H1 (cell line): ENCODE measurements around the gene CADPS. TPM values are rescaled to one million over a fixed set of nuclear protein-coding genes. Genes with fewer than 3 reads are reported as not detected.

Experiments used
- CTBP2 ChIP-seq: IDR thresholded peaks from 2 replicates; pipeline ENCODE4 v1.7.0; 2011; ENCODE audit warnings: borderline replicate concordance, mild to moderate bottlenecking, moderate library complexity, mixed read lengths, low read length; ENCODE audit not compliant: insufficient read depth, insufficient read length
- GABPA ChIP-seq: IDR thresholded peaks from 2 replicates; pipeline ENCODE4 v1.6.1; 2011; ENCODE audit warnings: mild to moderate bottlenecking, low read length, moderate library complexity, borderline replicate concordance; ENCODE audit not compliant: insufficient read depth
- RXRA ChIP-seq: IDR thresholded peaks from 2 replicates; pipeline ENCODE4 v1.6.1; 2011; ENCODE audit warnings: low read depth, mild to moderate bottlenecking, low read length, moderate library complexity; ENCODE audit not compliant: insufficient read depth
- ZNF274 ChIP-seq: IDR thresholded peaks from 2 replicates; pipeline ENCODE4 v1.7.0; 2012; ENCODE audit warnings: low read length, borderline replicate concordance; ENCODE audit errors: extremely low read depth
- polyA plus RNA-seq, 7 experiments: library from polyadenylated mRNA; depleted of rRNA in 3 of 7; stranded (reverse) in 5 of 7; unstranded in 2 of 7; fragments of >200 nt in 5 of 7; fragments of 200-250 nt in 2 of 7; gene quantifications; 1 replicate in 5 of 7; 2 replicates in 1 of 7; 4 replicates in 1 of 7; pipeline versions ENCODE4 v1.2.1 to v1.2.3, GENCODE V29; 2011 to 2013; ENCODE audit warnings: missing spikeins in 2 of 7, mixed read lengths in 2 of 7
- total RNA-seq: library from RNA; stranded (reverse); fragmentation: NEBNext Ultra II Directional; extraction: Animal tissue kit (Norgen Biotek cat#: 25700); gene quantifications from 2 replicates; pipeline ENCODE4 v1.2.1, GENCODE V29; 2021
- TF ChIP-seq, protein P1 (sequence below): IDR thresholded peaks from 2 replicates; pipeline ENCODE4 v1.6.1; 2012; ENCODE audit warnings: inconsistent platforms

Gene CADPS
- total and polyA plus RNA-seq, 2 of the 8 experiments (the other 6 are each of a cell fraction or from before 2014, with no cell fraction given) = 7.1 to 10.2 TPM

DNA sequence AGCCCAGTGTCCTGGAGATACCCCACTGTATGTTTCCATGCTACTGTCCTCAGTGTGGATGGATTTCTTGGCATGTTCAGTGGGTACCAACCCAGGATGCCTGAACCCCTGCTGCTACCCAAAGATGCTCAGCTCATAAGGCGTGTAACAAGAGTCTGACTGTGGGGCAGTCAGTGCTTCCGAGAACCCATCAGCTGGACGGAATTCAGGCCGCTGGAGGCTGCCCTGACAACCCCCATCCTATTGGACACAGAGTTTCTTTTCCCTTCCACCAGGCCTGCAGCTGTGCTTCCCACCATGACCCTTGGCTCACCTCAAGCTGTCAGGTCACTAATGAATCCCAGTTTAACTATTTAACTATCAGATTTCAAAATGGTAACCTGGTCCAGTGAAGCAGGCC lies 277.7 kb downstream of the CADPS start (continued):
- TF ChIP-seq, protein P1, sequence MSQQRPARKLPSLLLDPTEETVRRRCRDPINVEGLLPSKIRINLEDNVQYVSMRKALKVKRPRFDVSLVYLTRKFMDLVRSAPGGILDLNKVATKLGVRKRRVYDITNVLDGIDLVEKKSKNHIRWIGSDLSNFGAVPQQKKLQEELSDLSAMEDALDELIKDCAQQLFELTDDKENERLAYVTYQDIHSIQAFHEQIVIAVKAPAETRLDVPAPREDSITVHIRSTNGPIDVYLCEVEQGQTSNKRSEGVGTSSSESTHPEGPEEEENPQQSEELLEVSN = no peak
- TF ChIP-seq CTBP2 (no peak), GABPA (no peak), ZNF274 (no peak), RXRA (no peak)
